ENCODE data around the gene ADAMTS19. TPM values are rescaled to one million over a fixed set of nuclear protein-coding genes. Genes with fewer than 3 reads are reported as not detected.

Gene ADAMTS19
- total RNA-seq, 1 donor from 2014 or later: 33.7 TPM

DNA sequence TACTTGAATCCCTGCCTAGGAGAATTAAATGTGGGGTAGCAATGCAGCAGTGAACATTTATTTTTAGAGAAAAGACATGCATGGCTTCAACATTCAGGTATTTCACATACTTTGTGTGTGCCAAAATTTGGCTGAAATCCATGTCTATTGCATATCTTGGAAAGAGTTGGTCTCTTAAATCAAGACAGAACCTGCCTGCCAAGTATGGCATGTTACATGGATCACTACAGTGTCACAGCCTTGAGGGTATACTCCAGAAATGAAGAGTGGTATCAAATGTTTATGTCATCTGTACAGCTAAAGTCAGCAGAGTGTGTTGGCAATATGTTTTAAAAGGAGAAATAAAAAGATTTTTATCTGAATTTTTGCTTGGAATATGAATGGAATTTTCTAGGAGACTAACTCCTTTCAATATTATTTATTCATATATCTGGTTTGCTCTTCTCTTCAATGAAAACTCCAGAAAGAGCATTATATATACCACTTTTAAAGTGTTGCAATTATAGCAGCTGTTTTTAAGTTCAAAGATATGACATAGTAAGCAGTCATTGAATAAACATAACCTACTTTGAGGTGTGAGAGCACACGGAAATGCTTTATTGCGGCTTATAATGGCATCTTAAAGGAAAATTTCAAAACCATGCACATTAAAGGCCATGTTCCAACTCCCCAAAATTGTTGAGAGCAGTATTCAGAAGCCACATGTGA lies 192.4 kb downstream of the ADAMTS19 start:
- no peaks in the 10 kb centered on the region for H3K27me3 Mint-ChIP-seq
- TF ChIP-seq, protein P1, sequence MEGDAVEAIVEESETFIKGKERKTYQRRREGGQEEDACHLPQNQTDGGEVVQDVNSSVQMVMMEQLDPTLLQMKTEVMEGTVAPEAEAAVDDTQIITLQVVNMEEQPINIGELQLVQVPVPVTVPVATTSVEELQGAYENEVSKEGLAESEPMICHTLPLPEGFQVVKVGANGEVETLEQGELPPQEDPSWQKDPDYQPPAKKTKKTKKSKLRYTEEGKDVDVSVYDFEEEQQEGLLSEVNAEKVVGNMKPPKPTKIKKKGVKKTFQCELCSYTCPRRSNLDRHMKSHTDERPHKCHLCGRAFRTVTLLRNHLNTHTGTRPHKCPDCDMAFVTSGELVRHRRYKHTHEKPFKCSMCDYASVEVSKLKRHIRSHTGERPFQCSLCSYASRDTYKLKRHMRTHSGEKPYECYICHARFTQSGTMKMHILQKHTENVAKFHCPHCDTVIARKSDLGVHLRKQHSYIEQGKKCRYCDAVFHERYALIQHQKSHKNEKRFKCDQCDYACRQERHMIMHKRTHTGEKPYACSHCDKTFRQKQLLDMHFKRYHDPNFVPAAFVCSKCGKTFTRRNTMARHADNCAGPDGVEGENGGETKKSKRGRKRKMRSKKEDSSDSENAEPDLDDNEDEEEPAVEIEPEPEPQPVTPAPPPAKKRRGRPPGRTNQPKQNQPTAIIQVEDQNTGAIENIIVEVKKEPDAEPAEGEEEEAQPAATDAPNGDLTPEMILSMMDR (IDR thresholded peaks at IDR 0.05; ENCODE audit: unreplicated experiment): no peak
- no peaks in the 10 kb centered on the region for H3K9me3 Mint-ChIP-seq (ENCODE audit: low read depth)
- H3K4me3 Mint-ChIP-seq (ENCODE audit: low read depth): no peak overlapping the region
- no peak for DNase-seq (ENCODE audit: low spot score, unreplicated experiment)
- peaks cover 2% of the 10 kb centered on the region for H3K4me1 Mint-ChIP-seq (ENCODE audit: low read depth)
- H3K36me3 Mint-ChIP-seq (ENCODE audit: insufficient read depth): peaks cover 3% of the 10 kb centered on the region
- H3K27ac Mint-ChIP-seq: no peak overlapping the region

DNA sequence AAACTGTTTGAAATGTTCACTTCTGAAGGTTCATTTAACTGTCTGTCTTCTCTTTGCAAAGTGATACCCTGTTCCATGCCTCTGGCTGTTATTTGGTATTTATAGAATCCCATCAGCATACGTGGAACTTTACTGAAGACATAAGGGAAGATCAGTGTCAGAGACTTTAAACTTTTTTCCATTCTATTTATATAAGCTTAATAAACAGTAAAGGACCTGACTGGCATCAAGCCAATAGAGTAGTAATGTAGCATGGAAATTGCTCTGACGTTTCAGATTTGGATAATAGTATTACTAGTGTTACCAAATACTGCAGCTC lies 192.9 kb downstream of the ADAMTS19 start:
- no peak for DNase-seq (ENCODE audit: low spot score, unreplicated experiment)
- Mint-ChIP-seq H3K4me1 (ENCODE audit: low read depth) (peaks cover 2% of the 10 kb centered on the region), H3K27ac (no peak overlapping the region), H3K27me3 (no peaks in the 10 kb centered on the region), H3K9me3 (ENCODE audit: low read depth) (no peaks in the 10 kb centered on the region), H3K4me3 (ENCODE audit: low read depth) (no peak overlapping the region), H3K36me3 (ENCODE audit: insufficient read depth) (peaks cover 3% of the 10 kb centered on the region)
- TF ChIP-seq, protein P1 (IDR thresholded peaks at IDR 0.05; ENCODE audit: unreplicated experiment): no peak

DNA sequence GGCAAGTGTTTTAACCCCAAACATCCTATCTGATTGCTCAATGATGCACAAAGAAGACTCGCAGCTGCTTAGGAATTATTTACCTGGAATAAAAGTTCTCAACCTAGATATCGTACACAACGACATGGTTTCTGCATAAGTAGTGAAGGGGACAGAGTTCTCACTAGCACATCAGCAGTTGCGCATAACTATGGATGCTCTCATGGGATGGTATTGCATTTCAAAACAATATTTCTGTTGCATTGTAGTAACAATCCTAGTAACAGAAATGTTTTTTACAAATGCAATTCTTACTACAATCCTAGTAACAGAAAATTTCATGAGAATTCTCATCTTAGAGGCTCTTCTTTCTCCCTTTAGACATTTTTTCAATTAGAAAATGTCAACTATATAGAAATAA lies 193.3 kb downstream of the ADAMTS19 start:
- Mint-ChIP-seq H3K27me3 (no peaks in the 10 kb centered on the region), H3K9me3 (ENCODE audit: low read depth) (no peaks in the 10 kb centered on the region), H3K4me1 (ENCODE audit: low read depth) (peaks cover 2% of the 10 kb centered on the region), H3K36me3 (ENCODE audit: insufficient read depth) (peaks cover 3% of the 10 kb centered on the region), H3K27ac (no peak overlapping the region), H3K4me3 (ENCODE audit: low read depth) (no peak overlapping the region)
- DNase-seq (ENCODE audit: low spot score, unreplicated experiment): no peak
- TF ChIP-seq, protein P1 (IDR thresholded peaks at IDR 0.05; ENCODE audit: unreplicated experiment): no peak

- TF ChIP-seq, protein P1 (IDR thresholded peaks at IDR 0.05; ENCODE audit: unreplicated experiment): no peak
- H3K27ac Mint-ChIP-seq: peak overlapping the region; percentile 71
- H3K4me3 Mint-ChIP-seq (ENCODE audit: low read depth): no peak overlapping the region
- no peaks in the 10 kb centered on the region for H3K9me3 Mint-ChIP-seq (ENCODE audit: low read depth)
- H3K27me3 Mint-ChIP-seq: no peaks in the 10 kb centered on the region
- H3K4me1 Mint-ChIP-seq (ENCODE audit: low read depth): peaks cover 2% of the 10 kb centered on the region
- DNase-seq (ENCODE audit: low spot score, unreplicated experiment): no peak
- peaks cover 4% of the 10 kb centered on the region for H3K36me3 Mint-ChIP-seq (ENCODE audit: insufficient read depth)
These were observed 196.9 kb downstream of the ADAMTS19 start for GRCh38 chr5:129656952-129657351.

- peaks cover 2% of the 10 kb centered on the region for H3K4me1 Mint-ChIP-seq (ENCODE audit: low read depth)
- H3K9me3 Mint-ChIP-seq (ENCODE audit: low read depth): no peaks in the 10 kb centered on the region
- no peaks in the 10 kb centered on the region for H3K27me3 Mint-ChIP-seq
- DNase-seq (ENCODE audit: low spot score, unreplicated experiment): no peak
- no peak overlapping the region for H3K4me3 Mint-ChIP-seq (ENCODE audit: low read depth)
- TF ChIP-seq, protein P1 (IDR thresholded peaks at IDR 0.05; ENCODE audit: unreplicated experiment): no peak
- H3K27ac Mint-ChIP-seq: no peak overlapping the region
- H3K36me3 Mint-ChIP-seq (ENCODE audit: insufficient read depth): peaks cover 6% of the 10 kb centered on the region
These were observed 198.7 kb downstream of the ADAMTS19 start for GRCh38 chr5:129658801-129659200.

All from progenitor cell of endocrine pancreas (in vitro differentiated cells).